ENCODE data around the gene SAG.

The SAG gene

DNA sequence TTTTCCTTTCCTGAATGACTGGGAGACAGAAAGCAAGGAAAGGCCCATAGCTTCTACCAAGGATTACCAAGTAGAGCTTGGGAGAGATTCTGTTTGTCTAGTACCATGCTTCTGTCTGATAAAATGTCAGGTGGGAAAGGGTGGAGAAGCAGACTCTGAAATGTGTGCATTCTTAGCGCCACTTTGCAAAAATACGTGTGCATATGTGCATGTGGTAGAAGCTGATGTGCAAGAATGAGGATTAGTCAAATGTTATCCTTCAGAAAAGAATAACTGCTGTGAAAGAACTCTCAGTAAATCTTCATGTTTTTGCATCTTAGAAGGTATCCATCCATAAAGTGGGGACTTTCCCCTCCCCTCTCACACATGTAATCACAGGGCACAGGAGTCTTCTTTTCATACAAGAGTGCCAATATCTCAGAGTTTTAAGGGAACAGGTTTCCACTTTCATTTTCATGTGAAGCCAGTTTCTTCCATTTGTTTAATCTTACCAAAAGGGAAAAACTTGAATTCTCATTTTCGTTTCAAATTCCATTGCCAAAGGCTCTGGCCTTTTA is 31.3 kb downstream of the SAG start:
- TF ChIP-seq, protein P1, sequence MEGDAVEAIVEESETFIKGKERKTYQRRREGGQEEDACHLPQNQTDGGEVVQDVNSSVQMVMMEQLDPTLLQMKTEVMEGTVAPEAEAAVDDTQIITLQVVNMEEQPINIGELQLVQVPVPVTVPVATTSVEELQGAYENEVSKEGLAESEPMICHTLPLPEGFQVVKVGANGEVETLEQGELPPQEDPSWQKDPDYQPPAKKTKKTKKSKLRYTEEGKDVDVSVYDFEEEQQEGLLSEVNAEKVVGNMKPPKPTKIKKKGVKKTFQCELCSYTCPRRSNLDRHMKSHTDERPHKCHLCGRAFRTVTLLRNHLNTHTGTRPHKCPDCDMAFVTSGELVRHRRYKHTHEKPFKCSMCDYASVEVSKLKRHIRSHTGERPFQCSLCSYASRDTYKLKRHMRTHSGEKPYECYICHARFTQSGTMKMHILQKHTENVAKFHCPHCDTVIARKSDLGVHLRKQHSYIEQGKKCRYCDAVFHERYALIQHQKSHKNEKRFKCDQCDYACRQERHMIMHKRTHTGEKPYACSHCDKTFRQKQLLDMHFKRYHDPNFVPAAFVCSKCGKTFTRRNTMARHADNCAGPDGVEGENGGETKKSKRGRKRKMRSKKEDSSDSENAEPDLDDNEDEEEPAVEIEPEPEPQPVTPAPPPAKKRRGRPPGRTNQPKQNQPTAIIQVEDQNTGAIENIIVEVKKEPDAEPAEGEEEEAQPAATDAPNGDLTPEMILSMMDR (IDR thresholded peaks at IDR 0.05; ENCODE audit: extremely low read depth, insufficient read depth, missing control alignments), result no peak
- no peak for DNase-seq (ENCODE audit: low spot score)
- in situ Hi-C loops (cut with MboI; ENCODE audit: low pct_unique_long_range_greater_than_20kb, low sequenced_read_pairs, unreplicated experiment), result no loop called here

- in situ Hi-C loops (cut with MboI; ENCODE audit: low pct_unique_long_range_greater_than_20kb, low sequenced_read_pairs, unreplicated experiment), result no loop called here
- TF ChIP-seq, protein P1 (IDR thresholded peaks at IDR 0.05; ENCODE audit: extremely low read depth, insufficient read depth, missing control alignments), result no peak
Measured at GRCh38 chr2:233339427-233339826, 31.8 kb downstream of the SAG start.

GRCh38 chr2:233341296-233341695 is 33.7 kb downstream of the SAG start:
- TF ChIP-seq, protein P1 (IDR thresholded peaks at IDR 0.05; ENCODE audit: extremely low read depth, insufficient read depth, missing control alignments), result no peak
- DNase-seq (ENCODE audit: low spot score), result no peak
- in situ Hi-C loops (cut with MboI; ENCODE audit: low pct_unique_long_range_greater_than_20kb, low sequenced_read_pairs, unreplicated experiment), result no loop called here

More at GRCh38 chr2:233339427-233339826, 31.8 kb downstream of the SAG start:
- no peak for DNase-seq (ENCODE audit: low spot score)

DNA sequence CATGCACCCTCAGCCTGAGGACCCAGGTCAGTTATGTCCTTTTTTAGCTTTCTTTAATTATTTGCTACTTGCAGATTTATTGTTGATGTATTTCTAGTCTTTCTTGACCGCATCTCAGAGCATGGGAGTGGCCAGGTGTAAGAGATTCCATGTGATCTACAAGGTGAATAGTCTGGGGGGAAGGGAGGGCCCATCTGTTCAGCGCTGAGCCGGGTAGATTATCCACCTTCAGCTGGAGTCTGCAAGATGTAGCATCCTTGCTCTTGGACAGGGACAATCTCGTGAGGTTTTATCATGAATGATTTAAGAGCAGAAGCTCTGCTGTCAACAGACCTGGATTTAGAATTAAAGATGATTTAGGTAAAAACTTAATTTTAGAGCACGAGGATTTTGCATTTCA is 34.7 kb downstream of the SAG start:
- TF ChIP-seq, protein P1 (IDR thresholded peaks at IDR 0.05; ENCODE audit: extremely low read depth, insufficient read depth, missing control alignments), result no peak
- DNase-seq (ENCODE audit: low spot score), result no peak
- in situ Hi-C loops (cut with MboI; ENCODE audit: low pct_unique_long_range_greater_than_20kb, low sequenced_read_pairs, unreplicated experiment), result no loop called here

GRCh38 chr2:233343171-233343705 is 35.6 kb downstream of the SAG start:
- DNase-seq (ENCODE audit: low spot score), result no peak
- TF ChIP-seq, protein P1 (IDR thresholded peaks at IDR 0.05; ENCODE audit: extremely low read depth, insufficient read depth, missing control alignments), result no peak
- in situ Hi-C loops (cut with MboI; ENCODE audit: low pct_unique_long_range_greater_than_20kb, low sequenced_read_pairs, unreplicated experiment), result no loop called here

DNA sequence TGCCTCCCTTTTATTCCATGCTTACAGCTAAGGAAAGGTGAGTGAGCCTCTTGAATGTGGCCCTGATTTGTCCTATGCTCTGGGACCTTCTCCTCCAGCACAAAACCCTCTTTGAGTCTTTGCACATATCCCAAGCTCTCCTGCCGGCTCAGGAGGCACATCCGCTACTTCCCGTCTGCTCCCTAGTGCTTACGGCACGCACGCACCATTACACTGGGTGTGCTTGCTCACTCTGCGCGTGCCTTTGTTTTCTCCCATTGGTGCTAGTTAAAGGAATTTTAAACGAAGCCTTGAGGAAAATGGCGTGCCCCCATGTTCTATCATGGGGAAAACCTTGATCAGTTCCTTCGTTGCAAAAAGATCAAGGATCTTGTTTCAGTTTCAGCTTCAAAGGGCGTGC is 38.8 kb downstream of the SAG start:
- in situ Hi-C loops (cut with MboI; ENCODE audit: low pct_unique_long_range_greater_than_20kb, low sequenced_read_pairs, unreplicated experiment), result no loop called here
- TF ChIP-seq, protein P1 (IDR thresholded peaks at IDR 0.05; ENCODE audit: extremely low read depth, insufficient read depth, missing control alignments), result no peak
- DNase-seq (ENCODE audit: low spot score), result no peak
